IMR-90 (cell line): ENCODE data around the gene TNS1. TPM values are rescaled to one million over a fixed set of nuclear protein-coding genes. Genes with fewer than 3 reads are reported as not detected.

Experiments
- ATAC-seq: fragments of 200-7000 bp; cut with Tn5 transposase; 2 replicates; pipeline ENCODE4 v1.9.1; 2020; ENCODE audit warnings: low read depth, mild to moderate bottlenecking, moderate library complexity
- BruUV-seq: library from RNA; stranded (reverse); fragments of 400-500 nt; replicated peaks from 2 replicates; lab custom pipeline; 2021; lab: Mats Ljungman, UMichigan
- CTCF ChIA-PET: fragments of 300-600 bp; formaldehyde crosslinking; extraction: SDS; loops from one replicate; lab custom pipeline; 2021; ENCODE audit warnings: antibody characterized with exemption; lab: Yijun Ruan, JAX
- POLR2A ChIA-PET: fragments of 300-600 bp; sonication (Branson Sonifier 250); formaldehyde crosslinking; loops from one replicate; lab custom pipeline; 2022; ENCODE audit warnings: antibody characterized with exemption; ENCODE audit not compliant: unreplicated experiment; lab: Charles Lee
- DNase-seq: peaks from one replicate; pipeline ENCODE4 v3.0.0; 2013
- H2AFZ ChIP-seq: replicated peaks from 2 replicates; pipeline ENCODE3; 2013; ENCODE audit warnings: low read length, mild to moderate bottlenecking; ENCODE audit not compliant: poor library complexity
- H2AK5ac ChIP-seq: 2 replicates; pipeline ENCODE4 v1.6.1; 2013; ENCODE audit warnings: low read depth, low read length, inconsistent platforms
- H2AK9ac ChIP-seq: replicated peaks from 2 replicates; pipeline ENCODE3; 2013; ENCODE audit warnings: mild to moderate bottlenecking, low read depth, low read length, moderate library complexity; ENCODE audit not compliant: poor library complexity
- H2BK120ac ChIP-seq: 2 replicates; pipeline ENCODE4 v1.6.1; 2013; ENCODE audit warnings: low read depth, low read length, inconsistent platforms
- H2BK15ac ChIP-seq: 3 replicates; pipeline ENCODE4 v1.6.1; 2013; ENCODE audit warnings: low read depth, low read length, inconsistent platforms
- H2BK20ac ChIP-seq: 2 replicates; pipeline ENCODE4 v1.6.1; 2013; ENCODE audit warnings: low read depth, mild to moderate bottlenecking, inconsistent platforms, low read length, moderate library complexity
- H2BK5ac ChIP-seq: 2 replicates; pipeline ENCODE4 v1.6.1; 2013; ENCODE audit warnings: mild to moderate bottlenecking, low read depth, low read length, inconsistent platforms; ENCODE audit not compliant: poor library complexity, severe bottlenecking
- H3K14ac ChIP-seq: replicated peaks from 2 replicates; pipeline ENCODE4 v1.6.1; 2013; ENCODE audit warnings: low read depth, low read length, inconsistent platforms
- H3K18ac ChIP-seq: 2 replicates; pipeline ENCODE4 v1.6.1; 2013; ENCODE audit warnings: low read depth, low read length, control low read depth
- H3K23ac ChIP-seq: 2 replicates; pipeline ENCODE4 v1.6.1; 2013; ENCODE audit warnings: low read depth, low read length, inconsistent platforms
- H3K27ac ChIP-seq: 2 replicates; pipeline ENCODE4 v1.5.1; 2013; ENCODE audit warnings: mild to moderate bottlenecking, control low read depth, low read length; ENCODE audit not compliant: insufficient read depth
- H3K27me3 ChIP-seq: 2 replicates; pipeline ENCODE4 v1.6.1; 2013; ENCODE audit warnings: low read length; ENCODE audit not compliant: control insufficient read depth, insufficient read depth
- H3K36me3 ChIP-seq: 2 replicates; pipeline ENCODE4 v1.6.1; 2013; ENCODE audit warnings: low read length, mixed read lengths; ENCODE audit not compliant: control insufficient read depth, insufficient read depth
- H3K4ac ChIP-seq: 2 replicates; pipeline ENCODE4 v1.6.1; 2013; ENCODE audit warnings: low read depth, low read length, inconsistent platforms
- H3K4me1 ChIP-seq: 2 replicates; pipeline ENCODE4 v1.6.1; 2013; ENCODE audit warnings: low read length, mixed read lengths; ENCODE audit not compliant: control insufficient read depth, insufficient read depth
- H3K4me2 ChIP-seq: 2 replicates; pipeline ENCODE4 v1.6.1; 2013; ENCODE audit warnings: low read depth, mild to moderate bottlenecking, control low read depth, low read length, moderate library complexity
- H3K4me3 ChIP-seq: 2 replicates; pipeline ENCODE4 v1.5.1; 2013; ENCODE audit warnings: low read depth, mild to moderate bottlenecking, control low read depth, low read length, moderate library complexity; ENCODE audit not compliant: insufficient read depth
- H3K56ac ChIP-seq: 2 replicates; pipeline ENCODE4 v1.6.1; 2013; ENCODE audit warnings: low read length, inconsistent platforms; ENCODE audit not compliant: insufficient read depth; ENCODE audit errors: extremely low read depth
- H3K79me1 ChIP-seq, 2 experiments: 2 replicates each; pipeline ENCODE4 v1.6.1; 2013; ENCODE audit warnings: low read length in 2 of 2, inconsistent platforms in 1 of 2, low read depth in 1 of 2
- H3K9ac ChIP-seq: 2 replicates; pipeline ENCODE4 v1.6.1; 2013; ENCODE audit warnings: low read depth, low read length, control low read depth
- H3K9me1 ChIP-seq: 2 replicates; pipeline ENCODE4 v1.6.1; 2013; ENCODE audit warnings: low read length, inconsistent platforms; ENCODE audit not compliant: insufficient read depth
- H3K9me3 ChIP-seq: 2 replicates; pipeline ENCODE4 v1.6.1; 2013; ENCODE audit warnings: low read length; ENCODE audit not compliant: control insufficient read depth, insufficient read depth
- H4K20me1 ChIP-seq: 2 replicates; pipeline ENCODE4 v1.6.1; 2013; ENCODE audit warnings: low read length, inconsistent platforms; ENCODE audit not compliant: insufficient read depth
- H4K5ac ChIP-seq: 2 replicates; pipeline ENCODE4 v1.6.1; 2013; ENCODE audit warnings: mild to moderate bottlenecking, low read depth, low read length, control low read depth
- H4K8ac ChIP-seq, 2 experiments: 2 replicates each; pipeline ENCODE4 v1.6.1; 2013; ENCODE audit warnings: low read depth in 2 of 2, low read length in 2 of 2, control low read depth in 1 of 2, inconsistent platforms in 1 of 2
- H4K91ac ChIP-seq: 2 replicates; pipeline ENCODE4 v1.6.1; 2013; ENCODE audit warnings: low read depth, low read length, inconsistent platforms; ENCODE audit not compliant: insufficient read depth
- BHLHE40 ChIP-seq: fragments of 150-350 bp; IDR thresholded peaks from 2 replicates; pipeline ENCODE4 v1.6.1; 2016; ENCODE audit warnings: mild to moderate bottlenecking, low read depth, low read length
- FOS ChIP-seq: fragments of 150-350 bp; IDR thresholded peaks from 2 replicates; pipeline ENCODE4 v1.6.1; 2016; ENCODE audit warnings: low read depth, low read length
- MAFK ChIP-seq: IDR thresholded peaks from 2 replicates; pipeline ENCODE4 v1.6.1; 2012; ENCODE audit warnings: low read depth, low read length, improper control_type of control experiment
- MAZ ChIP-seq: IDR thresholded peaks from 2 replicates; pipeline ENCODE4 v1.6.1; 2012; ENCODE audit warnings: low read depth, mild to moderate bottlenecking, low read length, improper control_type of control experiment, moderate library complexity, borderline replicate concordance
- NFE2L2 ChIP-seq: fragments of 150-350 bp; IDR thresholded peaks from 2 replicates; pipeline ENCODE4 v1.6.1; 2016; ENCODE audit warnings: low read depth, mild to moderate bottlenecking, low read length
- POLR2A ChIP-seq: IDR thresholded peaks from 2 replicates; pipeline ENCODE4 v1.6.1; 2012; ENCODE audit warnings: mild to moderate bottlenecking, low read depth, low read length
- RAD21 ChIP-seq: IDR thresholded peaks from 2 replicates; pipeline ENCODE4 v1.6.1; 2012; ENCODE audit warnings: low read length, improper control_type of control experiment
- RFX5 ChIP-seq: IDR thresholded peaks from 2 replicates; pipeline ENCODE4 v1.8.0; 2012; ENCODE audit warnings: low read depth, mild to moderate bottlenecking, low read length, moderate library complexity
- SMC3 ChIP-seq: fragments of 150-350 bp; IDR thresholded peaks from 2 replicates; pipeline ENCODE4 v1.6.1; 2016; ENCODE audit warnings: low read depth, mild to moderate bottlenecking, antibody characterized with exemption, low read length, moderate library complexity
- WGBS, 2 experiments: methylation state at CpG; one replicate each; pipeline versions ENCODE4 v1.1.5 to v1.1.7; 2013; ENCODE audit warnings: missing lambda C conversion rate in 2 of 2; ENCODE audit not compliant: insufficient read length in 1 of 2; ENCODE audit errors: extremely low coverage in 2 of 2; 5-methylcytosine and 5-hydroxymethylcytosine counted together
- dilution Hi-C: fragments of 300-500 bp; cut with HindIII; formaldehyde crosslinking; loops from one replicate; pipeline ENCODE4 v1.14.3; 2018; ENCODE audit warnings: low sequenced_read_pairs; ENCODE audit not compliant: unreplicated experiment
- in situ Hi-C: fragments of 300-500 bp; cut with MboI; formaldehyde crosslinking; loops from 3 replicates; pipeline ENCODE4 v1.14.3; 2019; ENCODE audit warnings: low sequenced_read_pairs, inconsistent platforms, mixed read lengths
- intact Hi-C: fragments of 100-400 bp; cut with micrococcal nuclease; formaldehyde crosslinking; loops from 2 replicates; pipeline ENCODE4 v1.10.0; 2022
- polyA plus RNA-seq, 3 experiments: library from polyadenylated mRNA; depleted of rRNA; stranded (reverse); fragments of >200 nt; gene quantifications; 2 replicates each; pipeline ENCODE4 v1.2.3, GENCODE V29; 2012; ENCODE audit warnings: low replicate concordance in 1 of 3
- total RNA-seq: library from RNA; depleted of rRNA; stranded (reverse); fragments of >200 nt; gene quantifications from 2 replicates; pipeline ENCODE4 v1.2.3, GENCODE V29; 2012
- TF ChIP-seq, protein P1 (sequence below): conservative IDR thresholded peaks from 2 replicates; pipeline ENCODE4 v1.5.1; 2012; ENCODE audit warnings: mild to moderate bottlenecking, low read depth, low read length, improper control_type of control experiment

TNS1 gene
- total and polyA plus RNA-seq, 2 of the 4 experiments (the other 2 are of a cell fraction), result 41.1 to 45.2 TPM

DNA sequence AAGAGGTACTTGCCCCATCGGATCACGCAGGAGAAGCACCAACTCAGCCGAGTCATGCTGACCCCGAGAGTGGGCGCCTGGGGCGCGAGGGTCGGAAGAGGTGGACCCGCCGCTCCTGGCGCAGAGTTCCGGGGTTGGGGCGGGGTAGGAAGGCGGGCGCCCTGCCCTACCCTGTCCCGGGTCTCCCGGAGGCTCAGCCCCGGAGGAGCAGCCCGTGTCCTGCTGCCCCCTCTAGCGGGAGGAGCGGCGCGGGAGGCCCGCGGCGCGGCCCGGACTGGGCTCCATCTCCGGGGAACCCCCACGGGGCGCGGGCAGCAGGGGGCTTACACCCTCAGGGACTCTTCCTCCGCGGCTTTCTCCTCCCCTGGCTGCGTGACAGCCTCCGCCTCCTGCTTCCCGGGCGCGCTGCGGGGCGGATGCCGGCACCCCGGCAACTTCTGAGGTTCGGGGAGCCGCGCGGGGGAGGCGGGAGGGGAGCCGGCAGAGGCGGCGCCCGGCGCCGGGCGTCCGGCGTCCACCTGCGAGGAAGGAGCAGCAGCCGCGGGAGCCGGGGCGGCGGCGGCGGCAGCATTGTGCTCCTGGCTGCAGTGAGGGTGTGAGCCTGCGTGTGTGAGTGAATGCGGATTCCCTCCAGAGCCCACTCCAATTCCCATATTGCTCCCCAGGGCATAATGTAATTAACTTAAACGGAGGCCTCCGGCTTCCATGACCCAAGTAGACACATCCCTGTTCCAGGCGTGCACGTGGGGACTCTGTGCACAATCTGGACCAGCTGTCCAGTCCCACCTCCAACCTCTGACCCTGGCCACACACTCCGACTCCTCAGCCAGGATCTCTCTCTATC is 7.6 kb upstream of the TNS1 start:
- POLR2A ChIA-PET, result no interaction called here
- in situ Hi-C loops, result no loop called here
- DNase-seq, result peak; percentile 51

More for the DNA sequence above, 7.6 kb upstream of the TNS1 start:
- peak; percentile 89 for ATAC-seq
- Histone ChIP-seq H3K18ac (peak overlapping the region; percentile 71), H2BK20ac (no peak overlapping the region), H2BK15ac (peak overlapping the region; percentile 58; the same call in 1 of the 3 replicates), H3K36me3 (no peaks in the 10 kb centered on the region), H2AK5ac (peak overlapping the region; percentile 70; the same call in 1 of the 2 replicates), H3K23ac (peak overlapping the region; percentile 82), H4K5ac (peak overlapping the region; percentile 79; the same call in 1 of the 2 replicates), H4K20me1 (no peaks in the 10 kb centered on the region), H3K4me1 (peaks cover 32% of the 10 kb centered on the region), H2AK9ac (peak overlapping the region; percentile 76), H3K9me3 (no peaks in the 10 kb centered on the region), H3K14ac (peak overlapping the region; percentile 86; the same call in 1 of the 2 replicates), H2BK120ac (peak overlapping the region; percentile 52), H4K8ac (peak overlapping the region; percentile 62 to 79; a peak in 2 of 4 replicates), H3K4me3 (peak overlapping the region; percentile 95), H2BK5ac (peak overlapping the region; percentile 22), H3K4me2 (peak overlapping the region; percentile 97), H3K27ac (peak overlapping the region; percentile 62; the same call in 1 of the 2 replicates), H3K56ac (no peak overlapping the region), H4K91ac (peak overlapping the region; percentile 74), H2AFZ (peak overlapping the region; percentile 96), H3K9ac (peak overlapping the region; percentile 91), H3K79me1 (peaks cover 4 to 33% of the 10 kb centered on the region in 2 experiments), H3K27me3 (peaks cover 8% of the 10 kb centered on the region; the same call in 1 of the 2 replicates), H3K4ac (peak overlapping the region; percentile 73), H3K9me1 (peaks cover 16% of the 10 kb centered on the region)
- WGBS, 2 experiments, result 0% methylated on average over 25 of the region's 72 CpGs; no CpG with 5 or more reads in 1 of the 2 experiments
- intact Hi-C loops (no loop called here), dilution Hi-C loops (no loop called here)
- CTCF ChIA-PET, result no interaction called here
- BruUV-seq, result no TSS peak
- TF ChIP-seq BHLHE40, result no peak
- TF ChIP-seq POLR2A, result no peak
- no peak for TF ChIP-seq RFX5
- peak; percentile 59 for TF ChIP-seq SMC3
- no peak for TF ChIP-seq FOS
- peak; percentile 70 for TF ChIP-seq RAD21
- TF ChIP-seq NFE2L2, result peak; percentile 22; the same call in 1 of the 2 replicates
- TF ChIP-seq MAZ, result peak; percentile 80; the same call in 1 of the 2 replicates
- no peak for TF ChIP-seq MAFK
- TF ChIP-seq, protein P1, sequence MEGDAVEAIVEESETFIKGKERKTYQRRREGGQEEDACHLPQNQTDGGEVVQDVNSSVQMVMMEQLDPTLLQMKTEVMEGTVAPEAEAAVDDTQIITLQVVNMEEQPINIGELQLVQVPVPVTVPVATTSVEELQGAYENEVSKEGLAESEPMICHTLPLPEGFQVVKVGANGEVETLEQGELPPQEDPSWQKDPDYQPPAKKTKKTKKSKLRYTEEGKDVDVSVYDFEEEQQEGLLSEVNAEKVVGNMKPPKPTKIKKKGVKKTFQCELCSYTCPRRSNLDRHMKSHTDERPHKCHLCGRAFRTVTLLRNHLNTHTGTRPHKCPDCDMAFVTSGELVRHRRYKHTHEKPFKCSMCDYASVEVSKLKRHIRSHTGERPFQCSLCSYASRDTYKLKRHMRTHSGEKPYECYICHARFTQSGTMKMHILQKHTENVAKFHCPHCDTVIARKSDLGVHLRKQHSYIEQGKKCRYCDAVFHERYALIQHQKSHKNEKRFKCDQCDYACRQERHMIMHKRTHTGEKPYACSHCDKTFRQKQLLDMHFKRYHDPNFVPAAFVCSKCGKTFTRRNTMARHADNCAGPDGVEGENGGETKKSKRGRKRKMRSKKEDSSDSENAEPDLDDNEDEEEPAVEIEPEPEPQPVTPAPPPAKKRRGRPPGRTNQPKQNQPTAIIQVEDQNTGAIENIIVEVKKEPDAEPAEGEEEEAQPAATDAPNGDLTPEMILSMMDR, result peak; percentile 74
